Spinal cord (tissue), 10 donors: ENCODE results near the gene ID3. TPM values are rescaled to one million over a fixed set of nuclear protein-coding genes. Genes with fewer than 3 reads are reported as not detected.
"Not testable (repeated sequence)": the region's sequence is repeated elsewhere in the genome, so short reads cannot be mapped to it uniquely, and the experiment has no call there.

Source experiments
- DNase-seq, 6 donors: peaks; one replicate each; pipeline versions ENCODE4 v3.0.0 to v3.0.0-alpha.2; 2013 to 2015; ENCODE audit warnings: low spot score in 6 of 6, low read depth in 4 of 6
- H3K27ac ChIP-seq: one replicate; pipeline ENCODE4 v1.5.1; 2013; ENCODE audit warnings: low read depth, low read length, control low read depth
- H3K27me3 ChIP-seq: one replicate; pipeline ENCODE4 v1.6.1; 2013; ENCODE audit warnings: low read length; ENCODE audit not compliant: control insufficient read depth, insufficient read depth
- H3K36me3 ChIP-seq: one replicate; pipeline ENCODE4 v1.6.1; 2013; ENCODE audit warnings: low read length; ENCODE audit not compliant: control insufficient read depth, insufficient read depth
- H3K4me1 ChIP-seq: one replicate; pipeline ENCODE4 v1.6.1; 2013; ENCODE audit warnings: low read length; ENCODE audit not compliant: control insufficient read depth, insufficient read depth
- H3K4me3 ChIP-seq: one replicate; pipeline ENCODE4 v1.5.1; 2013; ENCODE audit warnings: low read depth, low read length, control low read depth
- H3K9me3 ChIP-seq: one replicate; pipeline ENCODE4 v1.6.1; 2013; ENCODE audit warnings: low read length; ENCODE audit not compliant: control insufficient read depth, insufficient read depth
- WGBS: methylation state at CpG from one replicate; pipeline ENCODE4 v1.1.5; 2013; ENCODE audit warnings: missing lambda C conversion rate; ENCODE audit not compliant: insufficient coverage; 5-methylcytosine and 5-hydroxymethylcytosine counted together
- polyA plus RNA-seq, 2 donors: library from polyadenylated mRNA; unstranded; fragments of 120-200 nt; gene quantifications; one replicate each; pipeline ENCODE4 v1.2.1, GENCODE V29; 2013; ENCODE audit not compliant: insufficient read length in 2 of 2
- total RNA-seq, 2 donors: library from RNA; depleted of rRNA in 1 of 2; stranded (reverse); fragments of 120-200 nt in 1 of 2; fragments of >200 nt in 1 of 2; gene quantifications; one replicate each; pipeline versions ENCODE4 v1.2.3 to v1.2.4, GENCODE V29; 2013 to 2014
- donor health status: healthy.

The ID3 gene
- total and polyA plus RNA-seq, 4 donors: 120 to 356 (median 200) TPM

- Histone ChIP-seq H3K27me3 (no peaks in the 10 kb centered on the region), H3K4me1 (peaks cover 9% of the 10 kb centered on the region), H3K9me3 (no peaks in the 10 kb centered on the region), H3K4me3 (no peak overlapping the region), H3K36me3 (no peaks in the 10 kb centered on the region), H3K27ac (no peak overlapping the region)
- WGBS: 78% methylated on average over 1 of the region's 5 CpGs
- no peak for DNase-seq
These were observed 30.3 kb upstream of the ID3 start for GRCh38 chr1:23589585-23589986.

GRCh38 chr1:23588749-23589548 is 29.6 kb upstream of the ID3 start:
- no peak overlapping the region for H3K27ac ChIP-seq
- H3K4me3 ChIP-seq: no peak overlapping the region
- no peaks in the 10 kb centered on the region for H3K9me3 ChIP-seq
- H3K27me3 ChIP-seq: no peaks in the 10 kb centered on the region
- WGBS: 70% methylated on average over 8 of the region's 11 CpGs
- H3K4me1 ChIP-seq: peaks cover 9% of the 10 kb centered on the region
- DNase-seq: no peak
- no peaks in the 10 kb centered on the region for H3K36me3 ChIP-seq

GRCh38 chr1:23585321-23586022 is 26.2 kb upstream of the ID3 start:
- 94% methylated on average over 8 of the region's 10 CpGs for WGBS
- no peak overlapping the region for H3K27ac ChIP-seq
- no peak for DNase-seq
- H3K36me3 ChIP-seq: no peaks in the 10 kb centered on the region
- H3K4me1 ChIP-seq: peaks cover 4% of the 10 kb centered on the region
- H3K9me3 ChIP-seq: no peaks in the 10 kb centered on the region
- no peak overlapping the region for H3K4me3 ChIP-seq
- no peaks in the 10 kb centered on the region for H3K27me3 ChIP-seq

GRCh38 chr1:23583727-23584126 is 24.4 kb upstream of the ID3 start:
- not testable (repeated sequence) for H3K4me1 ChIP-seq, H3K36me3 ChIP-seq, H3K9me3 ChIP-seq, H3K27me3 ChIP-seq, H3K4me3 ChIP-seq, H3K27ac ChIP-seq, DNase-seq

GRCh38 chr1:23582820-23583219 is 23.5 kb upstream of the ID3 start:
- H3K4me3 ChIP-seq: no peak overlapping the region
- no peak overlapping the region for H3K27ac ChIP-seq
- H3K36me3 ChIP-seq: no peaks in the 10 kb centered on the region
- no peaks in the 10 kb centered on the region for H3K27me3 ChIP-seq
- no peaks in the 10 kb centered on the region for H3K9me3 ChIP-seq
- WGBS: 80% methylated on average over 2 of the region's 4 CpGs
- DNase-seq: no peak
- H3K4me1 ChIP-seq: peaks cover 4% of the 10 kb centered on the region

GRCh38 chr1:23581219-23581618 is 21.9 kb upstream of the ID3 start:
- H3K27me3 ChIP-seq: no peaks in the 10 kb centered on the region
- no peak overlapping the region for H3K4me3 ChIP-seq
- peaks cover 7% of the 10 kb centered on the region for H3K4me1 ChIP-seq
- 52% methylated on average over 8 of the region's 8 CpGs for WGBS
- no peak for DNase-seq
- H3K9me3 ChIP-seq: no peaks in the 10 kb centered on the region
- no peak overlapping the region for H3K27ac ChIP-seq
- no peaks in the 10 kb centered on the region for H3K36me3 ChIP-seq

GRCh38 chr1:23578997-23579363 is 19.7 kb upstream of the ID3 start:
- Histone ChIP-seq H3K27ac (no peak overlapping the region), H3K36me3 (no peaks in the 10 kb centered on the region), H3K9me3 (no peaks in the 10 kb centered on the region), H3K4me3 (no peak overlapping the region), H3K4me1 (peaks cover 7% of the 10 kb centered on the region), H3K27me3 (no peaks in the 10 kb centered on the region)
- WGBS: no CpG with 5 or more reads among the region's 6 CpGs
- DNase-seq: no peak

- Histone ChIP-seq H3K4me1 (peaks cover 7% of the 10 kb centered on the region), H3K36me3 (no peaks in the 10 kb centered on the region), H3K4me3 (no peak overlapping the region), H3K9me3 (no peaks in the 10 kb centered on the region), H3K27ac (no peak overlapping the region), H3K27me3 (no peaks in the 10 kb centered on the region)
- 100% methylated on average over 1 of the region's 4 CpGs for WGBS
- DNase-seq: no peak
These were observed 19.2 kb upstream of the ID3 start for GRCh38 chr1:23578311-23578996.

GRCh38 chr1:23577056-23578004 is 18.0 kb upstream of the ID3 start:
- no peaks in the 10 kb centered on the region for H3K27me3 ChIP-seq
- 66% methylated on average over 8 of the region's 11 CpGs for WGBS
- H3K9me3 ChIP-seq: no peaks in the 10 kb centered on the region
- peaks cover 12% of the 10 kb centered on the region for H3K4me1 ChIP-seq
- H3K4me3 ChIP-seq: no peak overlapping the region
- no peak for DNase-seq
- no peaks in the 10 kb centered on the region for H3K36me3 ChIP-seq
- H3K27ac ChIP-seq: peak overlapping the region; percentile 90
